Ascending aorta (tissue), 2 donors: ENCODE results near the gene RASGEF1C. TPM values are rescaled to one million over a fixed set of nuclear protein-coding genes. Genes with fewer than 3 reads are reported as not detected.

ENCODE experiments used
- DNase-seq, 2 donors: peaks; one replicate each; pipeline ENCODE4 v3.0.0-alpha.2; 2019; ENCODE audit warnings: low spot score in 2 of 2
- H3K27ac ChIP-seq, 2 donors: fragments of 200-600 bp; sonication (generic); one replicate each; pipeline ENCODE4 v1.5.1; 2016 to 2017; ENCODE audit warnings: mild to moderate bottlenecking in 1 of 2
- H3K27me3 ChIP-seq: fragments of 200-600 bp; sonication (generic); one replicate; pipeline ENCODE4 v1.5.1; 2017
- H3K36me3 ChIP-seq, 2 donors: fragments of 200-600 bp; sonication (generic); one replicate each; pipeline ENCODE4 v1.5.1; 2016
- H3K4me1 ChIP-seq, 2 donors: fragments of 200-600 bp; sonication (generic); one replicate each; pipeline ENCODE4 v1.5.1; 2016 to 2017; ENCODE audit warnings: mild to moderate bottlenecking in 1 of 2
- H3K4me3 ChIP-seq, 2 donors: fragments of 200-600 bp; sonication (generic); one replicate each; pipeline ENCODE4 v1.5.1; 2016 to 2017; ENCODE audit warnings: mild to moderate bottlenecking in 1 of 2
- H3K9me3 ChIP-seq, 2 donors: fragments of 200-600 bp; sonication (generic); one replicate each; pipeline ENCODE4 v1.5.1; 2016
- intact Hi-C: fragments of 100-400 bp; cut with DNase I; formaldehyde crosslinking; loops from one replicate; pipeline ENCODE4 v1.15.1; 2023
- total RNA-seq: library from RNA; depleted of rRNA; stranded (reverse); fragments of >200 nt; gene quantifications from one replicate; pipeline ENCODE4 v1.1.0, GENCODE V29; 2016
- TF ChIP-seq, protein P1 (sequence below), 3 experiments: fragments of 200-600 bp in 2 of 3; fragments of 450-650 bp in 1 of 3; sonication (generic) in 2 of 3; IDR thresholded peaks; one replicate each; pipeline ENCODE4 v1.5.1; 2016 to 2019; ENCODE audit warnings: antibody characterized with exemption in 3 of 3, mild to moderate bottlenecking in 1 of 3, moderate library complexity in 1 of 3

RASGEF1C gene
- total RNA-seq, 1 donor from 2014 or later = not detected

- Histone ChIP-seq H3K36me3 (no peaks in the 10 kb centered on the region), H3K9me3 (no peaks in the 10 kb centered on the region), H3K4me3 (no peak overlapping the region), H3K4me1 (no peaks in the 10 kb centered on the region), H3K27me3 (peaks cover 5% of the 10 kb centered on the region), H3K27ac (no peak overlapping the region)
- peak in 1 of 2 donors; percentile 45 for DNase-seq
- intact Hi-C loops = no loop called here
- TF ChIP-seq, protein P1, sequence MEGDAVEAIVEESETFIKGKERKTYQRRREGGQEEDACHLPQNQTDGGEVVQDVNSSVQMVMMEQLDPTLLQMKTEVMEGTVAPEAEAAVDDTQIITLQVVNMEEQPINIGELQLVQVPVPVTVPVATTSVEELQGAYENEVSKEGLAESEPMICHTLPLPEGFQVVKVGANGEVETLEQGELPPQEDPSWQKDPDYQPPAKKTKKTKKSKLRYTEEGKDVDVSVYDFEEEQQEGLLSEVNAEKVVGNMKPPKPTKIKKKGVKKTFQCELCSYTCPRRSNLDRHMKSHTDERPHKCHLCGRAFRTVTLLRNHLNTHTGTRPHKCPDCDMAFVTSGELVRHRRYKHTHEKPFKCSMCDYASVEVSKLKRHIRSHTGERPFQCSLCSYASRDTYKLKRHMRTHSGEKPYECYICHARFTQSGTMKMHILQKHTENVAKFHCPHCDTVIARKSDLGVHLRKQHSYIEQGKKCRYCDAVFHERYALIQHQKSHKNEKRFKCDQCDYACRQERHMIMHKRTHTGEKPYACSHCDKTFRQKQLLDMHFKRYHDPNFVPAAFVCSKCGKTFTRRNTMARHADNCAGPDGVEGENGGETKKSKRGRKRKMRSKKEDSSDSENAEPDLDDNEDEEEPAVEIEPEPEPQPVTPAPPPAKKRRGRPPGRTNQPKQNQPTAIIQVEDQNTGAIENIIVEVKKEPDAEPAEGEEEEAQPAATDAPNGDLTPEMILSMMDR (IDR thresholded peaks at IDR 0.05) = no peak
Measured at GRCh38 chr5:180130876-180131740, 77.9 kb downstream of the RASGEF1C start.

- Histone ChIP-seq H3K36me3 (no peaks in the 10 kb centered on the region), H3K27me3 (peaks cover 5% of the 10 kb centered on the region), H3K4me1 (no peaks in the 10 kb centered on the region), H3K9me3 (no peaks in the 10 kb centered on the region), H3K4me3 (no peak overlapping the region), H3K27ac (no peak overlapping the region)
- intact Hi-C loops = no loop called here
- DNase-seq = peak in 1 of 2 donors; percentile 40
- TF ChIP-seq, protein P1 (IDR thresholded peaks at IDR 0.05) = no peak
Measured at GRCh38 chr5:180130291-180130869, 78.6 kb downstream of the RASGEF1C start.

GRCh38 chr5:180129291-180130190 lies 79.5 kb downstream of the RASGEF1C start:
- Histone ChIP-seq H3K4me1 (no peaks in the 10 kb centered on the region), H3K4me3 (no peak overlapping the region), H3K27ac (no peak overlapping the region), H3K27me3 (peaks cover 5% of the 10 kb centered on the region), H3K36me3 (no peaks in the 10 kb centered on the region), H3K9me3 (no peaks in the 10 kb centered on the region)
- no peak for DNase-seq
- TF ChIP-seq, protein P1 (IDR thresholded peaks at IDR 0.05) = no peak
- intact Hi-C loops = no loop called here

DNA sequence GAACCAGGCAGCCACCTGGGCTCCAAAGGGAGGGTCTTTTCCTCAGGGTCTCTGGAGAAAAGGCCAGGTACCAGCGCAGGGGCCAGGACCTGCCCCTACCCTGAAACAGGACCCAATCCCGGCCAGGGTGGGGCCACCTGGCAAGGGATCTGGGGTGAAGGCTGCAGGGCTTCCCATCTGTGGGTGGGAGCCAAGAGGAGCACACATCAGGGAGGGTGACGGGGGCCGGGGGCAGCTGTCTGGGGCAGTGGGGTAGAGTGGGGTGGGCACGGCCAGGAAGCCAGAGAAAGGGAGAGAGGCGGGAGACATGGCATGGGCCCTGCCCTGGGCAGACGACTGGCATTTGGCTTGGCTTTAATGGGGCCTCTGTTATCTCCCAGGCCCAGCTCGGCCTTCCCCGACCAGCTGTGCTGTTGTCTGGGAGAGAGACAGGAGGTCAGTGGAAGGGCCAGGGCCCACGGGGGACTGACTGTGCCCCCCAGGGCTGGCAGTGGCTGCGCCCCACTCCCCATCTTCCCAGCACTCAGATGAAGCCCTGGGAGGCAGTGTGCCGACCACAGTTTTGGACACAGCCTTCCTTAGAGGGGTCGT lies 80.2 kb downstream of the RASGEF1C start:
- TF ChIP-seq, protein P1 (IDR thresholded peaks at IDR 0.05) = no peak
- Histone ChIP-seq H3K4me1 (no peaks in the 10 kb centered on the region), H3K36me3 (no peaks in the 10 kb centered on the region), H3K27me3 (peaks cover 5% of the 10 kb centered on the region), H3K27ac (no peak overlapping the region), H3K9me3 (no peaks in the 10 kb centered on the region), H3K4me3 (no peak overlapping the region)
- DNase-seq = no peak
- intact Hi-C loops = no loop called here
